Omental fat pad (tissue), 4 donors: Measurements from ENCODE around the gene TRA2A. TPM values are rescaled to one million over a fixed set of nuclear protein-coding genes. Genes with fewer than 3 reads are reported as not detected.

Source experiments
- ATAC-seq: fragments of 150-250 bp; one replicate; pipeline ENCODE4 v1.9.1; 2016; ENCODE audit warnings: mild to moderate bottlenecking, moderate library complexity; ENCODE audit not compliant: low FRiP score
- DNase-seq: peaks from one replicate; pipeline ENCODE4 v3.0.0-alpha.2; 2019; ENCODE audit warnings: low spot score
- small RNA-seq: library from RNA; depleted of rRNA; stranded (forward); fragments of <200 nt; gene quantifications from one replicate; pipeline ENCODE3, GENCODE V24; 2016
- total RNA-seq, 4 donors: library from RNA; depleted of rRNA; stranded (reverse); fragments of >200 nt; gene quantifications; one replicate each; pipeline ENCODE4 v1.1.0, GENCODE V29; 2016
- TF ChIP-seq, protein P1 (sequence below), 3 donors: fragments of 450-650 bp; IDR thresholded peaks; one replicate each; pipeline ENCODE4 v1.5.1; 2016 to 2017; ENCODE audit warnings: antibody characterized with exemption in 3 of 3, mild to moderate bottlenecking in 3 of 3, moderate library complexity in 2 of 3

Gene TRA2A
- total RNA-seq, 4 donors from 2014 or later: 33.5 to 59.7 (median 40.7) TPM

DNA sequence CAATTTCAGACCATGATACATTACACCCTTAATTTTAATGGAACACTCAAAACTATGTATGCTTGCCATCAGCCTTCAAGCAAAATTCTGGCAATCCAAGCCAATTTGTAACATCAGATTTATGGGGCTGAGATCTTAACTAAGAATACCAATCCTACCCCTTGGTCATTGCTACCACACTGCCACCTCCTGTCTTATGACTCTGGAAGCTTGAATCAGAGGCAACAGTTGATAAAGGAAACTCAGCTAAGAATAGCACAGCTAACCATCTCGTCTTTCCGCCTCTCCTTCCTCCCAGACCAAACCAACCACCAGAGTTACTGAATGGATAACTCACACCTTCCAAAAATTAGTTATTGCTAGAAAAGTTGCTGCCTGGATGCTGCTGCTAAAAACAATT lies 68.9 kb downstream of the TRA2A start:
- no peak for ATAC-seq
- TF ChIP-seq, protein P1, sequence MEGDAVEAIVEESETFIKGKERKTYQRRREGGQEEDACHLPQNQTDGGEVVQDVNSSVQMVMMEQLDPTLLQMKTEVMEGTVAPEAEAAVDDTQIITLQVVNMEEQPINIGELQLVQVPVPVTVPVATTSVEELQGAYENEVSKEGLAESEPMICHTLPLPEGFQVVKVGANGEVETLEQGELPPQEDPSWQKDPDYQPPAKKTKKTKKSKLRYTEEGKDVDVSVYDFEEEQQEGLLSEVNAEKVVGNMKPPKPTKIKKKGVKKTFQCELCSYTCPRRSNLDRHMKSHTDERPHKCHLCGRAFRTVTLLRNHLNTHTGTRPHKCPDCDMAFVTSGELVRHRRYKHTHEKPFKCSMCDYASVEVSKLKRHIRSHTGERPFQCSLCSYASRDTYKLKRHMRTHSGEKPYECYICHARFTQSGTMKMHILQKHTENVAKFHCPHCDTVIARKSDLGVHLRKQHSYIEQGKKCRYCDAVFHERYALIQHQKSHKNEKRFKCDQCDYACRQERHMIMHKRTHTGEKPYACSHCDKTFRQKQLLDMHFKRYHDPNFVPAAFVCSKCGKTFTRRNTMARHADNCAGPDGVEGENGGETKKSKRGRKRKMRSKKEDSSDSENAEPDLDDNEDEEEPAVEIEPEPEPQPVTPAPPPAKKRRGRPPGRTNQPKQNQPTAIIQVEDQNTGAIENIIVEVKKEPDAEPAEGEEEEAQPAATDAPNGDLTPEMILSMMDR (IDR thresholded peaks at IDR 0.05): no peak
- no peak for DNase-seq

DNA sequence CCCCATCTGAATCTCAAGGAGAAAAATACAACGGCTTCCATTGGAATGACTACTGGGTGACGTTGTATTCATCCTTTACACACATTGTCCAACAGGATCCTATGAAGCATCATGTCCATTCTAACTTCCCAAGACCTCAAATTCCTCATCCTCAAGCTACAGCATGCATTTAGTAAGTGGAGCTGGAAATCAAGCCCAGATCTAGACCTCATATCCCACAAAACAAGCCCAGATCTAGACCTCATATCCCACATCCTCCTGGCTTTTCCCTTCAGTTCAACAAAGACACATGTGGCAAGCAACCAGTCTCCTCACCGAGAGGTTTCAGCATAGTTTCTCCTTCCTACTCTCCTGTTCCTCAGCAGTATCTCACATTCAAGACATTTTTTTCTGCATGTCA lies 73.7 kb downstream of the TRA2A start:
- TF ChIP-seq, protein P1 (IDR thresholded peaks at IDR 0.05): no peak
- ATAC-seq: no peak
- no peak for DNase-seq

DNA sequence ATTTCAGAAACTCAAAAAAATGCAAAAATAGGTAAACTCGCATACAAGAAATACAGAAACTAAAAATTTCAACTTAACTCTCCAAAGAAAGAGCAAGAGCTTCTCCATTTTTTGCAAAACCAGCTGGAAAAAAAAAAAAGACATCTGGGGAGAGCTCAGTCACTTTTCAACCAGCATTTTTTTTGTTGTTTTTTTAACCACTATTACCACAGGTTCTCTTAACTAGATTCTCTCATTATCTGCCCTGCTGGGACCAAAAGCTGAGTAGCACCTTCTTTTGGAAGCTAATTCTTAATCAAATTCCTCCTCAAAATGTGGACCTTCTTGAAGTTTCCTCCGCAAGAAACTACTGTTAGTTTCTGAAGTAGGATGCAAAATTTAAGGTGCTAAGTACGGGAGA lies 75.7 kb downstream of the TRA2A start:
- TF ChIP-seq, protein P1 (IDR thresholded peaks at IDR 0.05): no peak
- ATAC-seq (no peak), DNase-seq (no peak)

DNA sequence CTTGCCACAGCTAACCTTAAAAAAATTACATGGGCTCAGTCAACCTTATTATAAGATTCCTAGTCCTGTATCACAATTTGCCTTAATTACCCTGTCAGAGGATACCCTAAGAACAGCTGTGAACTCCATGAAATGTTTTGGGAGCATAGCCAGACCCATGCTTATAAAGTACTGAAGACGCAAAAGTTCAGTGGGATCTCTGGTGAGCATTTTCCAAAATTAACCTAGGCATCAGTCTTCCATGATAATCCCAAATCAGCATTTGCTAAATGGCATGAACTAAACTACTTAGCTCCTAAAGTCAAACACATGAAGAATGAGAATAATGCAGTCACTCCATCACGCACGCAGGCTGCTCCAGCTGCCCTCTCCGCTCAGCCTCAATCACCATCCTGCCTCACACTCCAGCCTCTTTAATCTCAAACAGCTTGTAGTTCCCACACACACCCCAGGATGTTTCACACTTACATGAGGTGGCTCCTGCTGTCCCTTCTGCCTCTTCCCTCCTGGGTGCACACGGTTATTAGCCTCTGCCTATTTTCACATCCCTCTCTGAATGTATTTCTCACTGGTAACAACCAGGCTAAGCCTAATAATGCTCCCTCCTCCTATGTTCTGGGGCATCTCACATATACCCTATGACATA lies 76.8 kb downstream of the TRA2A start:
- TF ChIP-seq, protein P1 (IDR thresholded peaks at IDR 0.05): no peak
- DNase-seq (no peak), ATAC-seq (no peak)

Small RNAs within 50 kb of the gene (small RNA-seq; reads per million reads assigned to genes)
- gene AC079780.1 (not detected), gene RF00019 (not detected)

Other genes starting within 250 kb of the TRA2A start
- gene MALSU1, start 232.6 kb downstream of the TRA2A start, total RNA-seq: 10 to 100 TPM; 42.4 to 70.6 (median 47.2) TPM
- gene IGF2BP3, start 61.5 kb downstream of the TRA2A start, total RNA-seq: 1 to 10 TPM in 2 of 4 donors, under 1 TPM in 2; 0.32 to 2.3 (median 1.4) TPM
- 10 to 100 TPM; 11.0 to 23.6 (median 14.2) TPM for gene CCDC126, start 65.4 kb upstream of the TRA2A start, total RNA-seq
- gene FAM221A, start 148.2 kb upstream of the TRA2A start, total RNA-seq: 10 to 100 TPM in 3 of 4 donors, 1 to 10 TPM in 1; 8.5 to 18.3 (median 13.8) TPM
- gene STK31, start 178.2 kb upstream of the TRA2A start, total RNA-seq: under 1 TPM; 0.19 to 0.84 (median 0.34) TPM